K562 (cell line): ENCODE data around the gene ADTRP. TPM values are rescaled to one million over a fixed set of nuclear protein-coding genes. Genes with fewer than 3 reads are reported as not detected.

Experiments
- ATAC-seq: fragments of 200-7000 bp; cut with Tn5 transposase; 3 replicates; pipeline ENCODE4 v1.9.1; 2020; ENCODE audit warnings: moderate library complexity
- BruUV-seq: library from RNA; stranded (reverse); fragments of 400-500 nt; replicated peaks from 2 replicates; lab custom pipeline; 2021; lab: Mats Ljungman, UMichigan
- CTCF ChIA-PET: fragments of 300-600 bp; formaldehyde crosslinking; extraction: SDS; loops from one replicate; lab custom pipeline; 2021; ENCODE audit warnings: low intra/inter-chr PET ratio; lab: Yijun Ruan, JAX
- POLR2A ChIA-PET: fragments of 300-600, 350-650 bp; sonication (Branson Sonifier 250); formaldehyde crosslinking; extraction: SDS; loops from one replicate; lab custom pipeline; 2021; ENCODE audit warnings: antibody characterized with exemption, inconsistent platforms; lab: Yijun Ruan, JAX
- DNase-seq, 4 experiments: peaks; one replicate each; pipeline versions ENCODE4 v3.0.0 to v3.0.0-alpha.2; 2011 to 2018; ENCODE audit warnings: low spot score in 3 of 4, mixed read lengths in 3 of 4; ENCODE audit errors: extremely low read depth in 1 of 4
- FAIRE-seq: peaks from 2 replicates; lab custom pipeline; 2011; peaks lifted over from hg19 to GRCh38; lab: Jason Lieb, UNC
- H2AFZ ChIP-seq: 2 replicates; pipeline ENCODE4 v1.6.0; 2011; ENCODE audit warnings: low read depth, low read length, control low read depth, inconsistent platforms
- H3K27ac ChIP-seq: fragments of 200-600 bp; 3 replicates; pipeline ENCODE4 v1.8.0; 2011; ENCODE audit warnings: low read depth, mild to moderate bottlenecking, control low read depth, inconsistent platforms, low read length, moderate library complexity, mixed read lengths; ENCODE audit errors: extremely low read depth
- H3K27me3 ChIP-seq, 2 experiments: fragments of 300-600 bp in 1 of 2; 2 replicates in 1 of 2; 3 replicates in 1 of 2; pipeline versions ENCODE4 v1.6.0 to v1.8.0; 2011; ENCODE audit warnings: inconsistent platforms in 2 of 2, low read length in 2 of 2, mild to moderate bottlenecking in 1 of 2, mixed read lengths in 1 of 2, moderate library complexity in 1 of 2; ENCODE audit not compliant: control insufficient read depth in 2 of 2, insufficient read depth in 2 of 2
- H3K36me3 ChIP-seq: fragments of 300-600 bp; 3 replicates; pipeline ENCODE4 v1.8.0; 2011; ENCODE audit warnings: mild to moderate bottlenecking, low read length, inconsistent platforms; ENCODE audit not compliant: control insufficient read depth, insufficient read depth
- H3K4me1 ChIP-seq, 2 experiments: fragments of 200-600 bp in 1 of 2; replicated peaks in 1 of 2; 2 replicates in 1 of 2; 3 replicates in 1 of 2; pipeline versions ENCODE4 v1.5.1 to v1.8.0; 2011; ENCODE audit warnings: inconsistent platforms in 2 of 2, low read length in 2 of 2, mild to moderate bottlenecking in 1 of 2, mixed read lengths in 1 of 2, moderate library complexity in 1 of 2; ENCODE audit not compliant: control insufficient read depth in 2 of 2, insufficient read depth in 2 of 2
- H3K4me2 ChIP-seq: 2 replicates; pipeline ENCODE4 v1.6.1; 2011; ENCODE audit warnings: low read length, control low read depth, inconsistent platforms, mixed read lengths; ENCODE audit not compliant: insufficient read depth
- H3K4me3 ChIP-seq: fragments of 200-600 bp; sonication (generic), shearing (Covaris generic); 2 replicates; pipeline ENCODE4 v1.5.1; 2016; ENCODE audit warnings: control low read depth, inconsistent platforms
- H3K79me2 ChIP-seq: fragments of 200-600 bp; 3 replicates; pipeline ENCODE4 v1.8.0; 2011; ENCODE audit warnings: low read length, inconsistent platforms; ENCODE audit not compliant: control insufficient read depth, insufficient read depth
- H3K9ac ChIP-seq, 2 experiments: 2 replicates each; pipeline versions ENCODE4 v1.6.0 to v1.6.1; 2011; ENCODE audit warnings: low read depth in 2 of 2, low read length in 2 of 2, control low read depth in 1 of 2, inconsistent platforms in 1 of 2, mild to moderate bottlenecking in 1 of 2, mixed read lengths in 1 of 2; ENCODE audit not compliant: insufficient read depth in 1 of 2
- H3K9me1 ChIP-seq: one replicate; pipeline ENCODE4 v1.6.0; 2011; ENCODE audit warnings: inconsistent platforms, mild to moderate bottlenecking, low read length, moderate library complexity; ENCODE audit not compliant: control insufficient read depth, insufficient read depth
- H3K9me3 ChIP-seq: replicated peaks from 2 replicates; pipeline ENCODE4 v1.5.1; 2011; ENCODE audit warnings: low read depth, low read length, inconsistent platforms; ENCODE audit not compliant: control insufficient read depth, insufficient read depth
- H4K20me1 ChIP-seq: replicated peaks from 2 replicates; pipeline ENCODE4 v1.6.1; 2011; ENCODE audit warnings: low read length, inconsistent platforms, mixed read lengths; ENCODE audit not compliant: control insufficient read depth, insufficient read depth
- CBFA2T2 ChIP-seq: fragments of 450-650 bp; conservative IDR thresholded peaks from 2 replicates; pipeline ENCODE4 v1.6.1; 2017; ENCODE audit warnings: mild to moderate bottlenecking
- E2F1 ChIP-seq: sonication (generic); formaldehyde crosslinking; IDR thresholded peaks from 2 replicates; pipeline ENCODE4 v1.8.1; 2023; ENCODE audit warnings: mild to moderate bottlenecking, missing genetic modification reagents, moderate library complexity
- ESRRA ChIP-seq: fragments of 450-650 bp; IDR thresholded peaks from 2 replicates; pipeline ENCODE4 v1.6.1; 2014; ENCODE audit warnings: low read depth, mild to moderate bottlenecking, moderate library complexity, borderline replicate concordance
- ETS2 ChIP-seq: IDR thresholded peaks from 2 replicates; pipeline ENCODE4 v1.6.1; 2016; ENCODE audit warnings: borderline replicate concordance, missing genetic modification characterization, mild to moderate bottlenecking, moderate library complexity, missing compliant biosample characterization; ENCODE audit not compliant: poor library complexity, severe bottlenecking
- FOXK1 ChIP-seq: sonication (generic); formaldehyde crosslinking; IDR thresholded peaks from 2 replicates; pipeline ENCODE4 v1.8.0; 2022; ENCODE audit warnings: missing genetic modification reagents, mild to moderate bottlenecking, borderline replicate concordance
- ILF3 ChIP-seq: fragments of 450-650 bp; IDR thresholded peaks from 2 replicates; pipeline ENCODE4 v1.6.1; 2018; ENCODE audit warnings: antibody characterized with exemption, mild to moderate bottlenecking, moderate library complexity, borderline replicate concordance
- KAT2B ChIP-seq: IDR thresholded peaks from one replicate; pipeline ENCODE4 v1.6.1; 2012; ENCODE audit warnings: low read depth, mild to moderate bottlenecking, control low read depth, inconsistent platforms, low read length, moderate library complexity
- KLF6 ChIP-seq: fragments of 250-450 bp; sonication (Bioruptor Pico); IDR thresholded peaks from 2 replicates; pipeline ENCODE4 v1.4.0; 2020; ENCODE audit warnings: mild to moderate bottlenecking, moderate library complexity, borderline replicate concordance
- MBD2 ChIP-seq: sonication (generic); IDR thresholded peaks from 2 replicates; pipeline ENCODE4 v1.6.1; 2016; ENCODE audit warnings: low read depth, borderline replicate concordance
- POLR2G ChIP-seq: fragments of 200-400 bp; formaldehyde crosslinking; IDR thresholded peaks from 2 replicates; pipeline ENCODE4 v1.6.1; 2017; ENCODE audit warnings: low read depth, mild to moderate bottlenecking, antibody characterized with exemption, low read length, moderate library complexity
- POLR3G ChIP-seq: IDR thresholded peaks from 2 replicates; pipeline ENCODE4 v1.6.1; 2011; ENCODE audit not compliant: insufficient read length, insufficient replicate concordance; ENCODE audit errors: extremely low read depth
- SIX5 ChIP-seq, 2 experiments: IDR thresholded peaks; 2 replicates each; pipeline ENCODE4 v1.6.1; 2011; ENCODE audit warnings: low read length in 2 of 2, borderline replicate concordance in 1 of 2, low read depth in 1 of 2, mild to moderate bottlenecking in 1 of 2, moderate library complexity in 1 of 2; ENCODE audit not compliant: insufficient read depth in 1 of 2
- STAT6 ChIP-seq: sonication (generic); formaldehyde crosslinking; IDR thresholded peaks from 2 replicates; pipeline ENCODE4 v1.8.1; 2023; ENCODE audit warnings: mild to moderate bottlenecking, missing genetic modification reagents
- TRIM28 ChIP-seq: fragments of 450-650 bp; IDR thresholded peaks from 2 replicates; pipeline ENCODE4 v1.6.1; 2017
- U2AF2 ChIP-seq: fragments of 200-400 bp; formaldehyde crosslinking; optimal IDR thresholded peaks from 2 replicates; pipeline ENCODE3; 2017; ENCODE audit warnings: low read depth, mild to moderate bottlenecking, low read length
- ZC3H8 ChIP-seq: fragments of 450-650 bp; IDR thresholded peaks from 2 replicates; pipeline ENCODE4 v1.6.1; 2017
- WGBS: fragments of 100-300 bp; shearing (Covaris generic); methylation state at CpG from one replicate; pipeline ENCODE4 v1.1.6; 2016; ENCODE audit warnings: low coverage, mixed read lengths; ENCODE audit not compliant: insufficient coverage; ENCODE audit errors: missing lambda C conversion rate; 5-methylcytosine and 5-hydroxymethylcytosine counted together
- in situ Hi-C: fragments of 300-500 bp; cut with MboI; formaldehyde crosslinking; loops from 4 replicates; pipeline ENCODE4 v1.15.0; 2018; ENCODE audit warnings: inconsistent platforms, mixed read lengths
- intact Hi-C: fragments of 100-400 bp; cut with micrococcal nuclease; formaldehyde crosslinking; loops from 2 replicates; pipeline ENCODE4 v1.14.2; 2022
- polyA plus RNA-seq, 8 experiments: library from polyadenylated mRNA; depleted of rRNA in 4 of 8; stranded (reverse) in 5 of 8; unstranded in 3 of 8; fragments of >200 nt; fragmentation: Nextera tagmentation in 2 of 8; fragmentation: Illumina TruSeq in 1 of 8; extraction: Ambion mirVana in 2 of 8; extraction: Trizol in 1 of 8; gene quantifications; 2 replicates each; pipeline versions ENCODE4 v1.2.1 to v1.2.3, GENCODE V29; 2011 to 2014; ENCODE audit warnings: inconsistent platforms in 1 of 8, missing spikeins in 1 of 8
- total RNA-seq, 7 experiments: library from RNA; depleted of rRNA in 6 of 7; stranded (reverse); fragments of >200 nt in 6 of 7; fragmentation: Illumina TruSeq in 2 of 7; extraction: Trizol in 2 of 7; gene quantifications; 2 replicates each; pipeline versions ENCODE4 v1.2.1 to v1.2.3, GENCODE V29; 2011 to 2021; ENCODE audit warnings: low replicate concordance in 1 of 7

The ADTRP gene
- total and polyA plus RNA-seq, 9 of the 15 experiments (the other 6 are each of a cell fraction or from before 2014, with no cell fraction given), result 7.4 to 24.0 (median 13.6) TPM

- TF ChIP-seq POLR2G, result no peak
- TF ChIP-seq FOXK1 (CRISPR knock-in tag), result no peak
- no peak for TF ChIP-seq ILF3
- TF ChIP-seq ESRRA, result no peak
Measured at GRCh38 chr6:11718463-11718862, 60.1 kb downstream of the ADTRP start (continued).

GRCh38 chr6:11718031-11718430, 60.6 kb downstream of the ADTRP start:
- Histone ChIP-seq H3K79me2 (no peaks in the 10 kb centered on the region), H3K9me3 (no peaks in the 10 kb centered on the region), H3K9ac (no peak overlapping the region), H3K27me3 (no peaks in the 10 kb centered on the region), H2AFZ (no peak overlapping the region), H3K9me1 (no peaks in the 10 kb centered on the region), H3K27ac (no peak overlapping the region), H4K20me1 (no peaks in the 10 kb centered on the region), H3K36me3 (no peaks in the 10 kb centered on the region), H3K4me3 (no peak overlapping the region), H3K4me1 (peaks cover 0 to 3% of the 10 kb centered on the region in 2 experiments; a peak in 1 of 5 replicates), H3K4me2 (no peak overlapping the region)
- ChIA-PET POLR2A (interaction anchor here (0.6 to 2.4 kb wide), 3 partner anchors 15 to 615 kb away, joined by 3 to 5 read pairs (median 3); no protein-coding TSS in a partner anchor), CTCF (no interaction called here)
- 60% methylated on average over 1 of the region's 1 CpG for WGBS
- no peak for DNase-seq
- BruUV-seq, result no TSS peak
- no peak for TF ChIP-seq KLF6 (CRISPR knock-in tag)
- TF ChIP-seq ZC3H8, result no peak
- TF ChIP-seq KAT2B, result no peak
- TF ChIP-seq ETS2 (tag), result no peak
- no peak for TF ChIP-seq SIX5 (IDR thresholded peaks at IDR 0.05; ENCODE audit: borderline replicate concordance in 1 of 2, insufficient read depth in 1 of 2, low read depth in 1 of 2, low read length in 2 of 2)
- no peak for TF ChIP-seq U2AF2
- TF ChIP-seq E2F1, result no peak
- no peak for TF ChIP-seq MBD2
- TF ChIP-seq TRIM28, result no peak
- no peak for TF ChIP-seq POLR3G
- no peak for TF ChIP-seq STAT6
- no peak for TF ChIP-seq CBFA2T2
- intact Hi-C loops (no loop called here), in situ Hi-C loops (no loop called here)
- ATAC-seq, result no peak
- no peak for FAIRE-seq
